T-helper 9 cell (primary cell): ENCODE measurements around the gene GPS1.

Experiments used
- DNase-seq: peaks from one replicate; pipeline ENCODE4 v3.0.0-alpha.2; 2020

Gene GPS1

GRCh38 chr17:82046903-82047302, 4.8 kb upstream of the GPS1 start:
- DNase-seq = no peak

GRCh38 chr17:82047379-82047778, 4.3 kb upstream of the GPS1 start:
- DNase-seq = no peak

DNA sequence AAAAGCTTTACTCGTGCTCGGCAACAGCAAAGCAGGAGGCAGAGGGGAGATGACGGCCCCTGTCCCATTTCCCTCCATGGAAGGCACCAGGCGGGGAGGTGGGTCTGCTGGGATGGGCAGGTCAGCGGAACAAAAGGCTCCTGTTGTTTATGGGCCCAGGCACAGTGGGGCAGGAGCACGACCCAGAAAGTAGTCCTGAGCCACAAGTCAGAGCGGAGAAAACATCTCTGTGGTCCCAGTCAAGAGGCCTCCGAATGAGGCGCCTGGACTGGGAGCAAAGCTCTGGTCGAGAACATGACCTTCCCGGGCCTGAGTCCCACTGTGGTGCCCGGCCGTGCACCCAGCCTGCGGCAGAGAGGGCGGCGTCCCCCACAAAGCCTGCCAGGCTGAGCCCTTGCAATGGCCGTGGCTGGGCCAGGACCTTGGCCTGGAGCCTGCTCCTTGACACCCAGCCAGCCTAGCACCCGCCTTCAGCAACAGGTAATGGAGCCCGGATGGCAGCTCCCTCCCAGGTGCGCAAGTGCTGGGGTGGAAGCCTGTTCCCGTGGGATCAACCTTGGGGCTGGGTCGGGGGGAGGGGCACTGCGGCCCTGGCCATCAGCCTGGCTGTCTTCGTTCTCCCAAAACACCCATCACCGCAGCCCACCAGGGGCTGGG, 3.7 kb upstream of the GPS1 start:
- no peak for DNase-seq

- no peak for DNase-seq
Observed at GRCh38 chr17:82048571-82048971, 3.1 kb upstream of the GPS1 start.

GRCh38 chr17:82049106-82049505, 2.6 kb upstream of the GPS1 start:
- DNase-seq = no peak

DNA sequence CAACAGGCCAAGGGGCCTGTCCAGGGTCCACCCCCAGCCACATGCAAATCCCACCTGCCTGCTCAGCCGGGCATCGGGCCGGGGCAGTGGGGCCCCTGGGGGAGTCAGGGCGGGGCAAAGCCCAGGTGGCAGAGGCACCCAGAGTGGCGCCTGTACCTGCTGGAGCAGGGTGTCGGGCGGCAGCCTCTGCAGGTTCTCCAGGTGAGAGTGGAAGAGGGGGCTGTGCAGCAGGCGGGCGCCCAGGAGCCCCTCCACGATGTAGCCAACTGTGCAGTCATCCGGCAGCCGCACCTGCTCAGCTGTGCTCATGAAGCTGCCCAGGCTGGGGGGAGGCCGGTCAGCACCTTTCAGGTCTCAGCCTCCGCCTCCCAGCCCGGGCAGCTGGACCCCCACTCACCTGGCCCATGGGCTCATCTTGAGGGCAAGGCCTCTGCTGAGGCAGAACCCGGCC, 2.2 kb upstream of the GPS1 start:
- DNase-seq = no peak

- no peak for DNase-seq
Observed at GRCh38 chr17:82050152-82050760, 1.4 kb upstream of the GPS1 start.

DNA sequence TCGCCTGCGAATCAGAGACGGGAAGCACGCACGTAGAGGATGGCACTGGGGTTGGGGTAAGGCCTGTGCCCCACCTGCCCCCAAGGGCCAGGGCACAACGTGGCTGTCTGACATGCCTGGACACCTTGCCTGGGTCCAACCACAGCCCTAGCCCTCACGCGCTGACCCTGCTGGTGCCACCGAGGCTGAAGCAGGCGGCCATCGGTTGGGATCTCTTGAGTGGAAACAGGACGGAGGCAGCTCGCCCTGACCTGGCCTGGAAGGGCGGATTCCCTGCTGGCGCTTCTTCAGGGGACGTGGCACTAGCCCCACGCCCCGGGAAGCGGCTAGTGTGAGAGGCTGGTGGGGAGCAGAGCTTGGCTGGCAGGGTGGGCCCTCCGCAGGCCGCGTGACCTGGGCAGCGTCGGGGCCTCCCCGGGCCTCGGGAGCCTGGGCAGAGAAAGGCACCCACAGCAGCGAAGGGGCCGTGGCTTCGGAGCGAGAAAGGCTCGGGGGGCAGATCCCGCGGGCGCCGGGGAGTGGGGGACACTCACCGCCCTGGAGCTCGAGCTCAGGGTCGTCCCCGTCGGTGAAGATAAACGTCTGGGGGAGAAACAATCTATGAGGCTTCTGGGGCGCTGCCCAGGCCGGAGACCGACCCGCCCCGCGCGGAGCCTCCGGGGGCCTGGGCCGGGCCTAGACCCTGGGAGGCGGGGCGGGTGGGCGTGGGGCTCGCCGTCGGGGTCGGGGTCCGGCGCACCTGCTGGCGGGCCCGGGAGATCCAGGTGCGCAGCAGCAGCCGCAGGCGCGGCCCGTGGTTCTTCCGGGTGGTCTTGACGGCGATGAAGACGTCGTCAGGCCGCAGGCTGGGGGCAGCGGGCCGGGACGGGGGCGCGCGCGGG, 697 bp upstream of the GPS1 start:
- DNase-seq = no peak

- DNase-seq = no peak
Observed at GRCh38 chr17:82052638-82053059, 951 bp downstream of the GPS1 start.

DNA sequence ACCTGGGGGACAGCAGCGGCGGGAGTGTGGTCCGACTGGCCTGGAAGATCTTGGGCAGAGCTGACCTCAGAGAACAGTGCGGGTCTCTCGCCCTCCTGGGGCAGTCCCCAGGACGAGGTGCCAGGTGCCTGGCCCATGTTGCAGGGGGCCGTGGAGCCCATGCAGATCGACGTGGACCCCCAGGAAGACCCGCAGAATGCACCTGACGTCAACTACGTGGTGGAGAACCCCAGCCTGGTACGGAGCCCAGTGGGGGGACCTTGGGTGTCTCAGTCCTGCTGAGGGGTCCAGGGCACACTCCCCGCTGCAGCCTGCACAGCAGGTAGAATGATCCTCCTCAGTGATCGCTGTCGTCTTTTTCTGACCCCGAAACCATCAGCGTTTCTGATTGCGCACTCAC, 1.4 kb downstream of the GPS1 start:
- no peak for DNase-seq

- no peak for DNase-seq
Observed at GRCh38 chr17:82053556-82054263, 2.0 kb downstream of the GPS1 start.

- no peak for DNase-seq
Observed at GRCh38 chr17:82054351-82055022, 2.8 kb downstream of the GPS1 start.

GRCh38 chr17:82055023-82055964, 3.6 kb downstream of the GPS1 start:
- DNase-seq = no peak

DNA sequence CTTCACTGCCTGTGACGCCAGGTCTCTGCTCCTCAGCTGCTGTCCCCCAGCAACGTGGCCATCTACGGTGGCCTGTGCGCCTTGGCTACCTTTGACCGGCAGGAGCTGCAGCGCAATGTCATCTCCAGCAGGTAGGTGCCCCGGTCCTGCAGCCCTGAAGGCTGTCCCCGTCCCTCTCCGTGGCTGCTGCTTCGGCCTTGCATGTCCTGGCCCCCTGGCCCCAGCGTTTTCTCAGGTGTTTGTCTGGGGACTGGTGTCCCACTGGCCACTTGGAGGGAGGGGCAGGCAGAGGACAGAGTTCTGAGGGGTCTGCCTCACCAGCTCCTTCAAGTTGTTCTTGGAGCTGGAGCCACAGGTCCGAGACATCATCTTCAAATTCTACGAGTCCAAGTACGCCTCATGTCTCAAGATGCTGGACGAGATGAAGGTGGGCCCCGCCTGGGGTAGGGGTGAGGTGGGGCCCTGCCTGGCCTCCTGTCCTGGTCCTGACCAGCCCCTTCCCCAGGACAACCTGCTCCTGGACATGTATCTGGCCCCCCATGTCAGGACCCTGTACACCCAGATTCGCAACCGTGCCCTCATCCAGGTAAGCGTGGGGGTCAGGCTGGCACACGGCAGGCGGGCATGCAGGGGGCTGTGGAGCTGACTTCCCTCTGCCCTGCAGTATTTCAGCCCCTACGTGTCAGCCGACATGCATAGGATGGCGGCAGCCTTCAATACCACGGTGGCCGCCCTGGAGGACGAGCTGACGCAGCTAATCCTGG, 4.4 kb downstream of the GPS1 start:
- no peak for DNase-seq

DNA sequence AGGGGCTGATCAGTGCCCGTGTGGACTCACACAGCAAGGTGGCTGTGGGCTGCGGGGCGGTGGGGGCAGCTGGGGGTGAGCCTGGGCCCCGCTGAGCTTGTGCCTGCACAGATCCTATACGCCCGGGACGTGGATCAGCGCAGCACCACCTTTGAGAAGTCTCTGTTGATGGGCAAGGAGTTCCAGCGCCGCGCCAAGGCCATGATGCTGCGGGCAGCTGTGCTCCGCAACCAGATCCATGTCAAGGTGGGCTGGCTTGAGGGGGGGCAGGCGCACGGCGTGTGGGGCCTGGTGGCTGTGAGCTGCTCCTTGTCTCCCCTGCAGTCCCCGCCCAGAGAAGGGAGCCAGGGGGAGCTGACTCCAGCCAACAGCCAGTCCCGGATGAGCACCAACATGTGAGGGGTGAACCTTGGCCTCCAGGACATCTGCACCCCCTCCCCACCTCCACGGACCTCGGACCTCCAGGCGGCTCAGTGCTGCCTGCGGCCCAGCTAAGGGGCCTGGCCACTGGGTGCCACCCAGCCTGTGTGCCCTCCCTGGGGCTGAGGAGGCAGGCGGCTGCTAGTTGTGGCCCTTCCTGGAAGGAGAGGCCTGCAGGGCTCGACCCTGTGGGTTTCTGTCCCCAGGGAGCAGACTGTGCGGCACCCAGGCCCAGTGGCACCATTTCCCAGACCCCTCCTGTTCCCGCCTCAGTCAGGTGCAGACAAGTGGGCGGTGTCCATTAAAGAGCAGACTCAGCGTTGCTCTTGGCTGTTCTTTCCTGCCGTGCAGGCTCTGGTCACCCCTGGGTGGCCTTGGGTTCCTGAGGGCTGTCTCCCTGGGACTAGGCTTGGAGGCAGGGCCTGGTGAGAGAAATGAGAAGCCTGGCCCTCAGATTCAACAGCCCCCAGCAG, 5.3 kb downstream of the GPS1 start:
- DNase-seq = no peak

DNA sequence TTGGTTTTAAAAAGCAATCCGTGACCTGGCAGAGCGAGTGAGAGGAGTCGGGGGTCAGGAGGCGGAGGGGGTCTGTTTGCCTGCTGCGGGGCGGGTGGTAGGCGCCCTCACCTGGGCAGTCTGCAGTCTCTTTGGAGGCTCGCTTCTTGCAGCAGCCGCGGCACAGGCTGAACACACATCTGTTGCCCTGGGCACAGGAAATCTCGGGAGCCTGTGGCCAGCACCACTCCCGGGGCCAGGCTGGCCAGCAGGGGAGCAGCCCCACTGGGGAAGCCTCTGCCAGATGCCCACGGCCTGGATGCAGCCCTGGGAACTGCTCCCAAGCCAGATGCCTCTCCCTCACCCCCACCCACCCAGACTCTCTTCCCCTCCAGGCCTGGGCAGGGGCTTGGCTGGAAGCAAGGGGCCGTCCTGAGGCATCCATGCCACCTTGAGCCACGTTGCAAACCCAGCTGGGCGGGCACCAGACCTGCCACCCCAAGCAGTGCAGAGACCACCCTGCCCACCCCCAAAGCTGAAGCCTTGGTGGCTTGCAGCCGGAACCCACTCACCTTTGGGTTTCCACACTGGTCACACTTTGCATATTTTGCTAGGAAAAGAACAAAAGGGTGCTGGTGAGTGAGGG, 6.6 kb downstream of the GPS1 start:
- DNase-seq = no peak

- DNase-seq = no peak
Observed at GRCh38 chr17:82058855-82059249, 7.2 kb downstream of the GPS1 start.

- DNase-seq = no peak
Observed at GRCh38 chr17:82059272-82060000, 7.7 kb downstream of the GPS1 start.
